KOPT-K1 (cell line): ENCODE measurements around the gene LMO2.
"Not testable (repeated sequence)": the region's sequence is repeated elsewhere in the genome, so short reads cannot be mapped to it uniquely, and the experiment has no call there.

Experiments used
- H3K27ac ChIP-seq: fragments of 200-600 bp; sonication (generic); 2 replicates; pipeline ENCODE4 v1.5.1; 2016; ENCODE audit warnings: antibody characterized with exemption, mild to moderate bottlenecking, low read depth, low read length; ENCODE audit not compliant: poor library complexity, severe bottlenecking
- H3K36me3 ChIP-seq: fragments of 200-600 bp; sonication (generic); 2 replicates; pipeline ENCODE4 v1.5.1; 2017; ENCODE audit warnings: antibody characterized with exemption, mild to moderate bottlenecking, low read length, moderate library complexity; ENCODE audit not compliant: insufficient read depth
- H3K9me3 ChIP-seq: fragments of 200-600 bp; sonication (generic); 2 replicates; pipeline ENCODE4 v1.5.1; 2017; ENCODE audit warnings: antibody characterized with exemption, low read length, mild to moderate bottlenecking; ENCODE audit not compliant: insufficient read depth, poor library complexity, severe bottlenecking

The LMO2 gene

DNA sequence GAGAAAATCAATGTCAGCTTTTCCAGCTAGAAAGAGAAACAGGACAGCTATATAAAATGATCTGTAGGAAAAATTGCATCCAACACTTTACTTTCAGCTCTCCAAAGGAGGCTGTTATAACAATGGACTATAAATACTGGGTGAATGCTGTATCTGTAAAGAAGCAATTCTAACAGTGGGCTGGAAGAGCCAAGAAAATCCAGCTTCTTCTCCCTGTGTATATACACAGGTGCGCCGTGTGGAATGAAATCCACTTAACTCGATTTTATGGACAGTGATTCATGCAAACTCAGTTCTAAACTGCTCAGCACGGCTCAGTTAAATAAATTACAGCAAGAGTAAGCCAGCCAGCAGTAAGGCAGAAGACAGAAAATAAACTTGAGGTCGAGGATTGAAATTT lies 32.5 kb upstream of the LMO2 start:
- H3K36me3 ChIP-seq: no peaks in the 10 kb centered on the region
- no peaks in the 10 kb centered on the region for H3K9me3 ChIP-seq
- no peak overlapping the region for H3K27ac ChIP-seq

DNA sequence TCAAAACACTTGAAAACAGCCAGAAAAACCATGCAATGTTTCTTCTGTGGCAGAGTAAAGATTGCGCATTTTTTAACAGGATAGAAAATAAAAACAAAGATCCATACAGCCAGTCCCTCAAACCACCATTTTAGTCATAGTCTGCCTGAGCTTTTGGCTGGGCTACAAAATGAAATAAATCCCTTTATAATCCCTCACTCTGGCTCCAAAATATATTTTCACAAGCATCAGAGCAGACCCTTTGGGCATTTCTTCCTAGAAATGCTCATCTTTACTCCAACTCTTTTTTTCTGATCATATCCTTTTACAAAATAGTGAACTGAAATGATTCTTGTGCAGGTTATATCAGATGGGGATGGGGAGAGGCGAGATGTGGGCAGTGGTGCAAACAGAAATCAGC lies 31.8 kb upstream of the LMO2 start:
- Histone ChIP-seq H3K9me3 (no peaks in the 10 kb centered on the region), H3K36me3 (no peaks in the 10 kb centered on the region), H3K27ac (no peak overlapping the region)

DNA sequence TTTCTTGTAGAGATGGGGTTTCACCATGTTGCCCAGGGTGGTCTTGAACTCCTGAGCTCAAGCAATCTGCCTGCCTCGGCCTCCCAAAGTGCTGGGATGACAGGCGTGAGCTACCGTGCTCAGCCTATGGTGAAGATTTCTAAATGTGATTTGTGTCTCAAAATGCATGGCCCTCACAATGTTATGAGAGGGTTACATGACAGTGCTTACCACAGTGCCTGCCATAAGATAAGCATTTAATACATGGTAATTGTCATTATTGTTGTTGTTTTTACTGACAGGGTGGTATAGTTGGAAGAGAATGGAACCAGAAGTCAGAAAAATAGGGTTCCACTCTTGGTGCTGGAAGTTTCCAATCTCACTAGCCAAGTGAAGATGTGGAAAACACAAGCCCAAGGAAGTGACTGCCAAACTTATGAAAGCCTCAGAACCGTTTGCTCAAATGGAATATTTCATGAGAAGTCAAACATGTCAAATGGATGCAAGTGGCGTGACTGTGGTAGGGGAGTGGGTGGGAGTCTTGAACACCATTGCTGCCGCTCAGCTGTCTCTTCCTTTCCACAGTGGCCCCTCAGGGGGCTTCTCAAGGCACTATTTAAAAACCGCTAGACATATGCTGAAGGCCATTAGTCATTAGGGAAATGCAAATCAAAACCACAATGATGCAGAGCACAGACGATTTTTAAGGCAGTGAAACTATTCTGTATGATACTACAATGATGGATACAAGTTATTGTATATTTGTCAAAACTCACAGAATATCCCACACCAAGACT lies 29.1 kb upstream of the LMO2 start:
- H3K9me3 ChIP-seq: peaks cover 4% of the 10 kb centered on the region
- no peak overlapping the region for H3K27ac ChIP-seq
- no peaks in the 10 kb centered on the region for H3K36me3 ChIP-seq

DNA sequence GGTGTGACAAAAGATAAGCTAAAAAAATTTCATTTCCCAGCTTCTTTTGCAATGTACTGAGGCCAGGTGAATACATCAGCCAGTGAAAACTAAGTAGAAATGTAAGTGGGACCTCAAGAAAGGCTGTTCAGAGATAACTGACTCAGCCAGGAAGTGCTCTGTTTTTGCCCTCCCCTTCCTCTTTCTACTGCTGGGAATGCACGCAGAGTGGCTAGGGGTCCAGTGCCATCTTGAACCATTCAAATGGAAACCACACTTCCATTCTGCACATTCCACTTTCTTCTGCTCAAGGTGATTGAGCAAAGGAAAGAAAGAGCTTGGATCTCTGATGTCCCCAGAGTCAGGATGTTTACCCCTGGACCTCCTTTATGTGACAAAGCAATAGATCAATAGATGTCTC lies 27.8 kb upstream of the LMO2 start:
- peaks cover 4% of the 10 kb centered on the region for H3K9me3 ChIP-seq
- H3K36me3 ChIP-seq: no peaks in the 10 kb centered on the region
- H3K27ac ChIP-seq: no peak overlapping the region

DNA sequence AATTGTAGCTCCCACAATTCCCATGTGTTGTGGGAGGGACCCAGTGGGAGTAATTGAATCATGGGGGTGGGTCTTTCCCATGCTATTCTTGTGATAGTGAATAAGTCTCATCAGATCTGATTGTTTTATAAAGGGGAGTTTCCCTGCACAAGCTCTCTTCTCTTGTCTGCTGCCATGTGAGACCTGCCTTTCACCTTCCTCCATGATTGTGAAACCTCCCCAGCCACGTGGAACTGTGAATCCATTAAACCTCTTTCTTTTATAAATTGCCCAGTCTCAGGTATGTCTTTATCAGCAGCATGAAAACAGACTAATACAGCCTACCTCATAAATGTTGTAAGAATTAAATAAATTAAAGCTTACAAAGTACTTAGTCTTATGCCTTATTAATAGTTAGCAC lies 25.5 kb upstream of the LMO2 start:
- not testable (repeated sequence) for H3K36me3 ChIP-seq, H3K9me3 ChIP-seq, H3K27ac ChIP-seq

DNA sequence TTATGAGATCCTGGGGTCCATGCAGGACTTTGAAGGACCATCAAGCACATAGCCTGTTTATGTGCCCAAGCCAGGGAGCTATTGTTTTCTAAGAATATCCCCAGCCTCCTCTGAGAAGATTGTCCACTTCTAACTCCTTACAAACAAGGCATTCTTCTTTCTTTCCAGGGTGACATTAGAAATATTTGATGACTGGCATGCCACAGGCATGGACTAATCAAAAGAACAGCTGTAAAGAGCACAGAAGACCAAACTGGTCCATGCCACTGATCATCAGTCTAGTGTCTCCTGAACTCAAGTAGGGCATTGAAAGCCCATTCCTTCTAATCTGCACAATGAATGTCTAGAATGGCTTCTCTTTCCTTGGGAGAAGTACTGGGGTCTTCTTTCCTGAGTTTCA lies 24.9 kb upstream of the LMO2 start:
- Histone ChIP-seq H3K9me3 (peaks cover 4% of the 10 kb centered on the region), H3K27ac (no peak overlapping the region), H3K36me3 (no peaks in the 10 kb centered on the region)

DNA sequence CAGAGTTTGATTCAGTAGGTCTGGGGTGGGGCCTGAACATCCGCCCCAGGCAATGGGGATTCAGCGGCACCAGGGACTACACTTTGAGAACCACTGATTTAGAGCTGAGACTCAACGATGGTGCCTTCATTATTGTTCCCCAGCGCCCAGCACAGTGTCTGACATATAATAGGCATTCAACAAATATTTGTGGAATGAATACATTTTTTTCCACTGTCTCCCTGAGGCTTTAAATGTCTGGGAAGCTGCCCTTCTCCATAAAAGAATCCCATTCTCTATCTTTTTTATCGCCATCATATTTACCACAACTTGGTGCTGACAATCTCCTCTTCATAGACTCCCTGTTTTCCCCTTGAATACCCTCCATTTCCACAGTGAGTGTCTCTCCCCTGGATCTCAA lies 23.6 kb upstream of the LMO2 start:
- H3K36me3 ChIP-seq: no peaks in the 10 kb centered on the region
- peaks cover 4% of the 10 kb centered on the region for H3K9me3 ChIP-seq
- no peak overlapping the region for H3K27ac ChIP-seq

DNA sequence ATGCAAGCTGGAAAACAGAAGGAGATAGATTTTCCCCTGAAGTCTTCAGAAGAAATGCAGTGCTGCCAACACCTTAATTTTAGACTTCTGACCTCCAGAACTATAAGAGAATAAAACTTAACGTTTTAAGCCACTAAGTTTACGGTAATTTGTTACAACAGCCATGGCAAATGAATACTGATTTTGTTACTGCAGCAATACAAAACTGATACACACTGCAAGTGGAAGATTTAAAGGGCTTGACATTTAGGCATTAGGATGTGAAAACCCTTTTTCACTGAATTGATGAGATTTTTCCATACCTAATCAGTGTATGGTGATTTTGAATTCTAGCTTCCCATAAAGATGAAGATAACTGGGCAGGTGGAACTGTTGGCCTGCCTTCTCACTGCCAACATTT lies 22.1 kb upstream of the LMO2 start:
- no peak overlapping the region for H3K27ac ChIP-seq

DNA sequence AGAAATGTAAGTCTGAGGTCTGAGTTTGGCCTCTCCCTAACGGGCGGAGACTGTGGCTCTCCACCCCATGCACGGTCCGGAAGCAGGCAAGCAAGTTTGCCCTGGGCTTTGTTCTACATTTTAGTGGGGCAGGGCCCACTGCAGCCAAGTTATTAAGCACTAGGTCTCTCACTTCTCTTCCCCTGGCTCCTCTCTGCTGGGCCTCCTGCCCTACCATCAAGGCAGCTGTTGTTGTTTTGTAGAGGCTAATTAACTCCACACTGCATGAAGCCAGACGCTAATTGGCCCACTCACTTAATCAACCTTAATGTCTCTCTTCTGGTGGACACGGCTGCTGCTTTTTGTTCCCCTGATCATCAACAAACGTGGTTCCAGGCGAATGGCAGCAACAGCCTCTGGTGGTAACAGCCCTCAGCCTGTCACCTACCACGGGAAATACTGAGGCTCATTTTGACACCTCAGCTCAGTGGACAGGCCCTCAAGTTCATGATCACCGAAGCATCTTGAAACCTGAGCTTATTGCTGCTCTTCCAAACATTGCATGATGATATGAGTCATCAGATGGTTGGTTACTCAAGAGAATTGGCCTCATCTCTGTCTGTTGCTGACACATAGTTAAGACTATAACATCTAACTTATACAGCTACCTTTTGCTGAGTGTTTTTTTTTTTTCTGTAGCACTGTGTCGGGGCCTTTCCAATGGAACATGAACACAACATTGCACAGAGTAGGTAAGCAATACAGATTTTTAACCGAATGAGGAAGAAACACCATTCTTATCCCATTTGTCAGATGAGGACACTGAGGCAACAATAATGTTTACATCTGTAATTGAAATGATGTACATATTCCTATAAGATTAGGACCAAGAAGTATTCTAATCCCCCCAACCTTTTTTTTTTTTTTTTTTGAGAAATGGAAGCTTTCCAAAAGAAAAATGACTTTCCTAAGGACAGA lies 20.8 kb upstream of the LMO2 start:
- Histone ChIP-seq H3K9me3 (peaks cover under 1% of the 10 kb centered on the region), H3K36me3 (no peaks in the 10 kb centered on the region), H3K27ac (peak overlapping the region; percentile 53)

More for the DNA sequence above, 22.1 kb upstream of the LMO2 start:
- Histone ChIP-seq H3K36me3 (no peaks in the 10 kb centered on the region), H3K9me3 (peaks cover 4% of the 10 kb centered on the region)

DNA sequence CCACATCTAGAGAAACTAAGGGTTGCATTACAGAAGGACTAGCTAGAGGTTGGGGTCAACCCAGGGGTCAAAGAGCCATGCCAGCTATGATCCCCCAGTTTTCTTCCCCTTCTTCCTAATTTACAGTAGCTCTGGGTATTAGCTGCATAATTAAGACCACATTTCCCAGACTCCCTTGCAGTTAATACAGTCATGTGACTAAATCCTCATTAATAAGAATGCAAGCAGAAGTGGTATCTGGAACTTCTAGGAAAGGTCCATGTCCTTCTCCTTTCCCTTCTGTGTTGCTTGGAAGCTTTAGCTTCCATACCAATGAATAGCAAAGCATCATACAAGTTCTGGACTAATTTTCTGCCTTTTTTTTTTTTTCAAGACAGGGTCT lies 19.1 kb upstream of the LMO2 start:
- Histone ChIP-seq H3K36me3 (no peaks in the 10 kb centered on the region), H3K27ac (no peak overlapping the region), H3K9me3 (no peaks in the 10 kb centered on the region)

DNA sequence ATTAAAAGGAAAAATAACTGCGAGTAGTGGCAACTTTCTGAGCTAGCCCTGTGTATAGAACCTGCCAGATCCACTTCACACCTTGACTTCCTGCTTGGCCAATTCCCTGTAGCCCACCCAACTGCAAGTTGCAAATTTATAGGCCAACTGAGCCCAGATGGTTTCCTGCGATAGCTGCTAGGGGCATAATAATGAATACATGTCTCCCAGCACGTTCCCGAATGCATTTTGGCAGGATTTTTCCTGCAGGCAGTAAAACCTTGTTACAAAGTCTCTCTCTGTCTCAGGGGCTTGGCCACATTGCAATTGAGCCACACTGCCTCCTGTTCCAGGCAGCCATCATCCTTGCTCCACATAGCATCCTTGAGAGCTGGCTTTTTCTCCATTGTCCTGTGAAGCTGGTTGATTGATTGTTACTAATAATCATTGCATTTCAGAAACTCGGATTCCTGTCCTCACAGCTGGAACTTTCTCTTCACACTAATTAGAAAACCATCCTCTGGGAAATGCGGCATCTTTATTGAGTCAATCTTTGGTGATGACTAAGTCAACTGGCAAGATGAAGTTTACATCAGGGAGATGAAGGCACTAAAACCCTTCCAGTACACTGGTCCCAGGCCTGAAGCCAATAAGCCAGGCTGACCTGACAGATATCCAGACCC lies 18.6 kb upstream of the LMO2 start:
- Histone ChIP-seq H3K9me3 (peaks cover 4% of the 10 kb centered on the region), H3K27ac (no peak overlapping the region), H3K36me3 (no peaks in the 10 kb centered on the region)

DNA sequence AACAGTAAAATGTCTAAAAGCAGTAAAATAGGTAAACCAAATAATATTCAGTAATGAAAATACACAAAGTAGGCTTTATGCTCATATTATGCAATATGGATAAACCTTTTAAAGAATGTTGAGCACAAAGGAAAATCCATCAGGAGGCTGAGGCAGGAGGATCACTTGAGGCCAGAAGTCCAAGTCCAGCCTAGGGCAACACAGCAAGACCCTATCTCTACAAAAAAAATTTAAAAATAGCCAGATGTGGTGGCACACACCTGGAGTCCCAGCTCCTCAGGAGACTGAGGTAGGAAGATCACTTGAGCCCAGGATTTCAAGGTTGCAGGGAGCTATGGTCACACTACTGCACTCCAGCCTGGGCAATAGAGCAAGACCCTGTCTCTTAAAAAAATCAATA lies 17.7 kb upstream of the LMO2 start:
- H3K27ac ChIP-seq: no peak overlapping the region
- H3K9me3 ChIP-seq: peaks cover 5% of the 10 kb centered on the region
- no peaks in the 10 kb centered on the region for H3K36me3 ChIP-seq

DNA sequence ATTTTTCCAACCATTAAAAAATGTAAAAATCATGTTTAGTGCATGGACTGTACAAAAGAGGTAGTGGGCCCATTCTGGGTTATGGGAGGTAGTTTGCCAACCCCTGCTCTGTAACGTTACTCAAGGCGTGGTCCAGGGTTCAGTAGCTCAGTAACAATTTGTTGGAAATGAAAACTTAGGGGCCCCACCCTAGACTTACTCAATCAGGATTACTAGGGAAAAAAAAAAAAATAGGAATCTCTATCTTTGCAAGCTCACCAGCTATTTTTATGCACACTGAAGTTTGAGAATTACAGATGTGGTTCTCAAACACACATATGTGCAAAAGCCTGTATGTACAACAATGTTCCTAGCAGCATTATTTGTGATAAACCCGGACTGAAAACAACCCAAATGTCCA lies 17.3 kb upstream of the LMO2 start:
- Histone ChIP-seq H3K9me3 (peaks cover 5% of the 10 kb centered on the region), H3K36me3 (no peaks in the 10 kb centered on the region), H3K27ac (no peak overlapping the region)

DNA sequence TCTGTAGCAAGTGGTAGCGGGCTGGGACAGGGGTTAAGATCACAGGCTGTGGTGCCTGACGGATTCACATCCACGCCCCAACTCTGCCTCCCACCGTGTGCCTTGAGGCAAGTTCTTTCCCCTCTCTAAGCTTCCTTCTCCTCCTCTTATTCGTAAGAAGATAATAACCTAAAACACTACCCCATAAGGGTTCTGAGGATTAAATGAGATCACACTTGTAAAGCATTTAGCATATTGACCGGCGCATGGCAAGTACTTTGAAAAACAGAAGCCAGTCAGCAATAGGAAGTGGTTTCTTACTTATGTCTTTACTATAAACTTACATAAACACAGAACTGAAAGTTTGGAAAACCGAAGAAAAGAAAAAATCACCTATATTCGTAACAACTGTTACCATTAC lies 15.5 kb upstream of the LMO2 start:
- Histone ChIP-seq H3K27ac (peak overlapping the region; percentile 38), H3K9me3 (peaks cover 5% of the 10 kb centered on the region), H3K36me3 (no peaks in the 10 kb centered on the region)

DNA sequence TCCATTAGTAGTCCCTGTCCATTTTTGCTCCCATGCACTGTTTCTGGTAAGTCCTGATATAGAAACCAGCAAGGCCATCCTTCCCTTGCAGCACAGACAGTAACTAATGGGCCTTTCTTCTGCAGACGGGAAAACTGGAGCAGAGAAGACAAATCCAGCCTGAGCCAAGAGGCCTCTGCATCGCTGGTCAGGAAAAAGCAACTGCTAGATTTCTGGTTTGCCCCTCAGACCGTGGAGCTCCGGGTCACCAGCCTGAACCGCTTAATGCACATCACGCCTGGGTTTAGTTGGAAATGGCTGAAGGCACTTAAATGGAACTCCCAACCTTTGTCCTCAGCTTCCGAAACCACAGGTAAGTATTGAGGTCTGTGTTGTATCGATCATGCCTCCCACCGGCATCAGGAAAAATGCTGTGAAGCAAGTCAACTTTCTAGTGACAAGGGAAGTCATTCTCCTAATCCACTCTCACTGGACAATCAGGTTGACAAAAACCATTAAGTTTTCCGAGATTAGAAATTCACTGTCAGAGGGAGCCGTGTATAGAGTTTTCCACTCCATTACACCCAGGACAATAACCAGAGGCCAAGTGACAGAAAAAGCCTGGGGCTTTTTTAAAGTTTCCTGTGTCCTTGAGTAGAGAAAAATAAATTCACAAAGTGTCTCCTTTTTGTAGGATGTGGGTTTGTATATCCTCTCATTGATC lies 14.8 kb upstream of the LMO2 start:
- H3K36me3 ChIP-seq: no peaks in the 10 kb centered on the region
- peak overlapping the region; percentile 38 for H3K27ac ChIP-seq
- peaks cover 5% of the 10 kb centered on the region for H3K9me3 ChIP-seq
